OCI-LY1 (cell line): ENCODE results near the gene MFAP4.

Source experiments
- EZH2 ChIP-seq: fragments of 200-600 bp; sonication (generic), shearing (Covaris generic); IDR thresholded peaks from 2 replicates; pipeline ENCODE4 v1.8.0; 2017; ENCODE audit warnings: borderline replicate concordance, mixed run types, mild to moderate bottlenecking, antibody characterized with exemption, low read length, moderate library complexity, mixed read lengths
- TF ChIP-seq, protein P1 (sequence below): fragments of 200-600 bp; sonication (generic), shearing (Covaris generic); IDR thresholded peaks from 2 replicates; pipeline ENCODE4 v1.5.1; 2017; ENCODE audit warnings: mild to moderate bottlenecking, antibody characterized with exemption, low read length, moderate library complexity, mixed read lengths

DNA sequence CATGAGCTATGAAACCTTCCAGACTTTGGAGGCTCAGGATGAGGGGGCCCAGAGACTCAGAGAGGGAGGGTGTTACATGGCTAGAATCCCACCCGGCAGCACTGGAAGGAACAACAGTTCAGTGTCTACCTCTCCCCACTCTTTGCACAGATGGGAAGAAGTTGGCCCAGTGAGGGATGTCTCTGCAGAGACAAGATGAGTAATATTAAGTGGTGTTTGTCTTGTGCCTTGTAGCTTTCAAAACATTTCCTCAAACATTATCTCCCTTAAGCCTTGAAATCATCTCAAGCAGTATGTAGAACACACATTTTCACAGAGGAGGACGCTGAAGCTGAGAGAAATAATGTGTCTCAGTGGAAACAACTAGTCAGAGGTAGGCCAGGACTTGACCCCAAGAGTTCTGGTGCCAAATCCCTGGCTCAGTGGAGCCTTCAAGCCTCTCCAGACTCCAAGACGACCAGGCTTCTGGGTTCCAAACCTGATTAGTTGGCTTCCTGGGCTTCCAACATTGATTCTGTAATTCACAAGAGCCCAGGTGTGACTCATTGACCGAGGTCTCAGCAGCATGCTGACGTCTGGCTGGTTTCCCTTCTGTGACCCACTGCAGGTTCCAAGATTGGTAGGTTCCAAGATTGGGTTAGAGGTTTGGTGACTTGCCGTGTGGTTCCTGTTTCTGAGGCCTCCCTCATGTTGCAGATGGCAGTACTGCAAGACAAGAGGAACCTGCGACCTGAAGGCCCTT lies 31.4 kb upstream of the MFAP4 start:
- TF ChIP-seq, protein P1, sequence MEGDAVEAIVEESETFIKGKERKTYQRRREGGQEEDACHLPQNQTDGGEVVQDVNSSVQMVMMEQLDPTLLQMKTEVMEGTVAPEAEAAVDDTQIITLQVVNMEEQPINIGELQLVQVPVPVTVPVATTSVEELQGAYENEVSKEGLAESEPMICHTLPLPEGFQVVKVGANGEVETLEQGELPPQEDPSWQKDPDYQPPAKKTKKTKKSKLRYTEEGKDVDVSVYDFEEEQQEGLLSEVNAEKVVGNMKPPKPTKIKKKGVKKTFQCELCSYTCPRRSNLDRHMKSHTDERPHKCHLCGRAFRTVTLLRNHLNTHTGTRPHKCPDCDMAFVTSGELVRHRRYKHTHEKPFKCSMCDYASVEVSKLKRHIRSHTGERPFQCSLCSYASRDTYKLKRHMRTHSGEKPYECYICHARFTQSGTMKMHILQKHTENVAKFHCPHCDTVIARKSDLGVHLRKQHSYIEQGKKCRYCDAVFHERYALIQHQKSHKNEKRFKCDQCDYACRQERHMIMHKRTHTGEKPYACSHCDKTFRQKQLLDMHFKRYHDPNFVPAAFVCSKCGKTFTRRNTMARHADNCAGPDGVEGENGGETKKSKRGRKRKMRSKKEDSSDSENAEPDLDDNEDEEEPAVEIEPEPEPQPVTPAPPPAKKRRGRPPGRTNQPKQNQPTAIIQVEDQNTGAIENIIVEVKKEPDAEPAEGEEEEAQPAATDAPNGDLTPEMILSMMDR: no peak; the same call in 1 of the 2 replicates
- TF ChIP-seq EZH2: no peak
